ENCODE data around the gene HIP1. TPM values are rescaled to one million over a fixed set of nuclear protein-coding genes. Genes with fewer than 3 reads are reported as not detected.

Gene HIP1
- total RNA-seq, 4 donors from 2014 or later = 15.8 to 33.2 (median 22.8) TPM

GRCh38 chr7:75623390-75624133, 115.2 kb downstream of the HIP1 start:
- Histone ChIP-seq H3K36me3 (peaks cover 0 to 5% (median 0%) of the 10 kb centered on the region in 4 donors), H3K9me3 (peaks cover 0 to 5% (median 0%) of the 10 kb centered on the region in 4 donors), H3K27me3 (no peaks in the 10 kb centered on the region), H3K27ac (replicated peaks in 1 of 4) (no peak overlapping the region), H3K4me3 (no peak overlapping the region), H3K4me1 (peaks cover 12 to 31% (median 18%) of the 10 kb centered on the region in 4 donors)
- intact Hi-C loops (cut with DNase I) = no loop called here
- no peak for DNase-seq (ENCODE audit: extremely low spot score)
- 76% methylated on average over 13 of the region's 16 CpGs for WGBS
- no peak for TF ChIP-seq POLR2A (IDR thresholded peaks at IDR 0.05; ENCODE audit: low read depth)
- no peak for TF ChIP-seq POLR2AphosphoS5 (IDR thresholded peaks at IDR 0.05)
- TF ChIP-seq CTCF (IDR thresholded peaks at IDR 0.05) = no peak
- no peak for TF ChIP-seq EP300 (IDR thresholded peaks at IDR 0.05)

GRCh38 chr7:75621124-75621523, 117.6 kb downstream of the HIP1 start:
- TF ChIP-seq CTCF (IDR thresholded peaks at IDR 0.05) = no peak
- no peak for TF ChIP-seq EP300 (IDR thresholded peaks at IDR 0.05)
- no peak for TF ChIP-seq POLR2AphosphoS5 (IDR thresholded peaks at IDR 0.05)
- TF ChIP-seq POLR2A (IDR thresholded peaks at IDR 0.05; ENCODE audit: low read depth) = no peak
- WGBS = 73% methylated on average over 9 of the region's 9 CpGs
- H3K9me3 ChIP-seq = no peaks in the 10 kb centered on the region
- H3K27me3 ChIP-seq = no peaks in the 10 kb centered on the region
- intact Hi-C loops (cut with DNase I) = no loop called here
- H3K4me3 ChIP-seq = no peak overlapping the region
- peaks cover 0 to 5% (median 0%) of the 10 kb centered on the region in 4 donors for H3K36me3 ChIP-seq
- DNase-seq (ENCODE audit: extremely low spot score) = no peak
- H3K4me1 ChIP-seq = peaks cover 12 to 31% (median 19%) of the 10 kb centered on the region in 4 donors
- no peak overlapping the region for H3K27ac ChIP-seq (replicated peaks in 1 of 4)

GRCh38 chr7:75619636-75620035, 119.1 kb downstream of the HIP1 start:
- Histone ChIP-seq H3K27me3 (no peaks in the 10 kb centered on the region), H3K4me3 (no peak overlapping the region), H3K4me1 (peaks cover 12 to 31% (median 19%) of the 10 kb centered on the region in 4 donors), H3K27ac (replicated peaks in 1 of 4) (no peak overlapping the region), H3K36me3 (peaks cover 0 to 5% (median 0%) of the 10 kb centered on the region in 4 donors), H3K9me3 (no peaks in the 10 kb centered on the region)
- no peak for TF ChIP-seq POLR2A (IDR thresholded peaks at IDR 0.05; ENCODE audit: low read depth)
- no peak for TF ChIP-seq POLR2AphosphoS5 (IDR thresholded peaks at IDR 0.05)
- TF ChIP-seq EP300 (IDR thresholded peaks at IDR 0.05) = no peak
- no peak for TF ChIP-seq CTCF (IDR thresholded peaks at IDR 0.05)
- intact Hi-C loops (cut with DNase I) = no loop called here
- 65% methylated on average over 4 of the region's 4 CpGs for WGBS
- DNase-seq (ENCODE audit: extremely low spot score) = no peak

- WGBS = 86% methylated on average over 12 of the region's 12 CpGs
- Histone ChIP-seq H3K27ac (replicated peaks in 1 of 4) (peak overlapping the region in 2 of 4 donors; percentile 22 to 27), H3K36me3 (peaks cover 0 to 5% (median 0%) of the 10 kb centered on the region in 4 donors), H3K4me1 (peaks cover 0 to 18% (median 6%) of the 10 kb centered on the region in 4 donors), H3K9me3 (no peaks in the 10 kb centered on the region), H3K27me3 (no peaks in the 10 kb centered on the region), H3K4me3 (no peak overlapping the region)
- TF ChIP-seq EP300 (IDR thresholded peaks at IDR 0.05) (no peak), POLR2AphosphoS5 (IDR thresholded peaks at IDR 0.05) (peak; percentile 6 to 23)
- intact Hi-C loops (cut with DNase I) = no loop called here
- peak; percentile 94 for DNase-seq (ENCODE audit: extremely low spot score)
Measured at GRCh38 chr7:75617634-75618234, 121.0 kb downstream of the HIP1 start.

- intact Hi-C loops (cut with DNase I) = no loop called here
- Histone ChIP-seq H3K36me3 (peaks cover 0 to 3% (median 0%) of the 10 kb centered on the region in 4 donors), H3K4me1 (peaks cover 7 to 26% (median 14%) of the 10 kb centered on the region in 4 donors), H3K9me3 (no peaks in the 10 kb centered on the region), H3K27ac (replicated peaks in 1 of 4) (peak overlapping the region in 1 of 4 donors; percentile 22), H3K27me3 (no peaks in the 10 kb centered on the region), H3K4me3 (no peak overlapping the region)
- TF ChIP-seq EP300 (IDR thresholded peaks at IDR 0.05) = no peak
- no peak for TF ChIP-seq CTCF (IDR thresholded peaks at IDR 0.05)
- TF ChIP-seq POLR2AphosphoS5 (IDR thresholded peaks at IDR 0.05) = no peak
- TF ChIP-seq POLR2A (IDR thresholded peaks at IDR 0.05; ENCODE audit: low read depth) = no peak
- 80% methylated on average over 9 of the region's 9 CpGs for WGBS
- DNase-seq (ENCODE audit: extremely low spot score) = no peak
Measured at GRCh38 chr7:75616421-75617167, 122.1 kb downstream of the HIP1 start.

Measured in esophagus muscularis mucosa (tissue), 4 donors.